CD14-positive monocyte (primary cell): ENCODE measurements around the gene MTR. TPM values are rescaled to one million over a fixed set of nuclear protein-coding genes. Genes with fewer than 3 reads are reported as not detected.

Experiments
- DNase-seq, 3 donors: peaks; one replicate each; pipeline ENCODE4 v3.0.0-alpha.2; 2011 to 2022
- H2AFZ ChIP-seq: 2 replicates; pipeline ENCODE4 v1.6.0; 2012; ENCODE audit warnings: mild to moderate bottlenecking, low read depth, low read length, inconsistent platforms; ENCODE audit not compliant: insufficient read depth, poor library complexity, severe bottlenecking
- H3K27ac ChIP-seq, 2 donors: 1 replicate in 1 of 2; 2 replicates in 1 of 2; pipeline ENCODE4 v1.5.1; 2012 to 2013; ENCODE audit warnings: low read length in 2 of 2, control low read depth in 1 of 2, inconsistent platforms in 1 of 2, low read depth in 1 of 2, mild to moderate bottlenecking in 1 of 2
- H3K27me3 ChIP-seq, 2 donors: one replicate each; pipeline versions ENCODE4 v1.6.0 to v1.6.1; 2011 to 2013; ENCODE audit warnings: low read length in 2 of 2; ENCODE audit not compliant: control insufficient read depth in 2 of 2, insufficient read depth in 2 of 2
- H3K36me3 ChIP-seq, 2 donors: replicated peaks in 1 of 2; 1 replicate in 1 of 2; 2 replicates in 1 of 2; pipeline versions ENCODE4 v1.5.1 to v1.6.1; 2012 to 2013; ENCODE audit warnings: low read length in 2 of 2, control low read depth in 1 of 2, inconsistent platforms in 1 of 2, mild to moderate bottlenecking in 1 of 2; ENCODE audit not compliant: insufficient read depth in 2 of 2, control insufficient read depth in 1 of 2
- H3K4me1 ChIP-seq, 2 donors: 1 replicate in 1 of 2; 2 replicates in 1 of 2; pipeline versions ENCODE4 v1.5.1 to v1.6.1; 2012 to 2013; ENCODE audit warnings: low read length in 2 of 2, control low read depth in 1 of 2, inconsistent platforms in 1 of 2, mild to moderate bottlenecking in 1 of 2, moderate library complexity in 1 of 2; ENCODE audit not compliant: insufficient read depth in 2 of 2, control insufficient read depth in 1 of 2
- H3K4me2 ChIP-seq: replicated peaks from 2 replicates; pipeline ENCODE3; 2012; ENCODE audit warnings: low read length, moderate library complexity, mild to moderate bottlenecking; ENCODE audit not compliant: poor library complexity, severe bottlenecking; ENCODE audit errors: extremely low read depth
- H3K4me3 ChIP-seq, 3 experiments: fragments of 200-600 bp in 1 of 3; sonication (generic) in 1 of 3; replicated peaks in 1 of 3; 1 replicate in 2 of 3; 2 replicates in 1 of 3; pipeline ENCODE4 v1.5.1; 2011 to 2013; ENCODE audit warnings: low read length in 3 of 3, mild to moderate bottlenecking in 3 of 3, control low read depth in 2 of 3, low read depth in 2 of 3, inconsistent platforms in 1 of 3, moderate library complexity in 1 of 3
- H3K79me2 ChIP-seq: 2 replicates; pipeline ENCODE4 v1.6.0; 2012; ENCODE audit warnings: mild to moderate bottlenecking, control low read depth, inconsistent platforms, low read length, moderate library complexity; ENCODE audit not compliant: insufficient read depth
- H3K9ac ChIP-seq: 2 replicates; pipeline ENCODE4 v1.6.0; 2017; ENCODE audit warnings: low read length, mild to moderate bottlenecking; ENCODE audit not compliant: insufficient read depth, poor library complexity, severe bottlenecking
- H3K9me3 ChIP-seq, 2 donors: replicated peaks in 1 of 2; 1 replicate in 1 of 2; 2 replicates in 1 of 2; pipeline versions ENCODE4 v1.5.1 to v1.6.1; 2012 to 2013; ENCODE audit warnings: low read length in 2 of 2, control low read depth in 1 of 2; ENCODE audit not compliant: control insufficient read depth in 1 of 2, insufficient read depth in 1 of 2
- H4K20me1 ChIP-seq: 2 replicates; pipeline ENCODE4 v1.6.0; 2012; ENCODE audit warnings: mild to moderate bottlenecking, low read length, control low read depth, moderate library complexity; ENCODE audit not compliant: insufficient read depth
- H3K27ac Mint-ChIP-seq, 7 donors: one replicate each; pipeline ENCODE4 v1.8.0; 2020; ENCODE audit warnings: mild to moderate bottlenecking in 7 of 7, mixed read lengths in 7 of 7, moderate library complexity in 6 of 7, inconsistent platforms in 2 of 7
- H3K27me3 Mint-ChIP-seq, 3 donors: one replicate each; pipeline ENCODE4 v1.8.0; 2021 to 2022; ENCODE audit warnings: low read depth in 3 of 3, mild to moderate bottlenecking in 3 of 3, mixed read lengths in 3 of 3, moderate library complexity in 3 of 3, inconsistent platforms in 1 of 3
- H3K36me3 Mint-ChIP-seq, 2 donors: one replicate each; pipeline ENCODE4 v1.8.0; 2020; ENCODE audit warnings: mixed read lengths in 2 of 2, inconsistent platforms in 1 of 2, mild to moderate bottlenecking in 1 of 2
- H3K4me1 Mint-ChIP-seq: one replicate; pipeline ENCODE4 v1.8.0; 2020; ENCODE audit warnings: mild to moderate bottlenecking, mixed read lengths
- H3K4me3 Mint-ChIP-seq, 2 donors: one replicate each; pipeline ENCODE4 v1.8.0; 2020; ENCODE audit warnings: mild to moderate bottlenecking in 2 of 2, mixed read lengths in 2 of 2, moderate library complexity in 1 of 2
- H3K9me3 Mint-ChIP-seq, 7 donors: one replicate each; pipeline ENCODE4 v1.8.0; 2020 to 2022; ENCODE audit warnings: mixed read lengths in 7 of 7, mild to moderate bottlenecking in 6 of 7, moderate library complexity in 6 of 7, inconsistent platforms in 2 of 7
- WGBS: methylation state at CpG from one replicate; pipeline ENCODE4 v1.1.5; 2013; ENCODE audit warnings: missing lambda C conversion rate; ENCODE audit not compliant: insufficient coverage; 5-methylcytosine and 5-hydroxymethylcytosine counted together
- intact Hi-C, 2 donors: fragments of 100-400 bp; cut with micrococcal nuclease; formaldehyde crosslinking; loops; one replicate each; pipeline versions ENCODE4 v1.15.0 to v1.15.1; 2023
- polyA plus RNA-seq, 3 donors: library from polyadenylated mRNA; depleted of rRNA in 1 of 3; unstranded in 2 of 3; stranded (reverse) in 1 of 3; fragments of 300-500 nt in 2 of 3; fragments of >200 nt in 1 of 3; fragmentation: Illumina TruSeq in 2 of 3; gene quantifications; 1 replicate in 2 of 3; 2 replicates in 1 of 3; pipeline ENCODE4 v1.2.3, GENCODE V29; 2012 to 2021
- TF ChIP-seq, protein P1 (sequence below): fragments of 200-600 bp; IDR thresholded peaks from one replicate; pipeline ENCODE4 v1.8.0; 2022; ENCODE audit warnings: antibody characterized with exemption, mild to moderate bottlenecking

MTR gene
- polyA plus RNA-seq, 3 donors: 3.4 to 5.4 (median 4.7) TPM

DNA sequence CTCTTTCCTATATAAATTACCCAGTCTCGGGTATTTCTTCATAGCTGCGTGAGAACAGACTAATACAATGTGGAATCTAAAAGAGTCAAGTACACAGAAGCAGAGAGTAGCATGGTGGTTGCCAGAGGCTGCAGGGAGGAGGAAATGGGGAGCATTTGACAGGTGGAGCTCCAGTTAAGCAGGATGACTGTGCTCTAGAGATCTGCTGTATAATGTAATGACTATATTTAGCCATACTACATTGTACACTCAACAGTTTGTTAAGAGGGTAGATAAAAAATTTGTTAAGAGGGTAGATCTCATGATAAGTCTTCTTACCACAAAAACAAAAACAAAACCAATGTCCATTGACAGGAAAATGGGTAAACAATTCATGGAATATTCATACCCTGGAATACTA, 127.1 kb downstream of the MTR start:
- H3K9me3 Mint-ChIP-seq: peaks cover 3 to 23% (median 18%) of the 10 kb centered on the region in 7 donors

DNA sequence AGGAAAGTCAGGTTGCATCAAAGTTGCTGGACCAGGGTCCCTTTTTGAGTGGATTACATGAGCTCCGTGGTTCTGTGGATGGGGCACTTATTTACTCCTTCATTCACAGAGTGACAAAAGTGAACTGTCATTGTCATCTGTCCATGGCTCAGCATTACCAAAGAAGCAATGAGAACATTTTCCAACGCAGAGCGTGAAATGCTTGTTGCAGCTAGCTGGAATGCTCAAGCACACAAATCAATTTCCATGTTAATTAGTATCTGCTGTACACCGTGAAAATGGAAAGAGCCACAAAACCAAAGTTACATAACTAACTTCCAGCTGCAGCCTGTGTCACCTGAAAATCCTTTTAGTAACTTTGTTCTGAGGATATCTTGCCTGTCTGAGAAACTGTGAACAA, 130.3 kb downstream of the MTR start:
- no peak overlapping the region for H2AFZ ChIP-seq
- Mint-ChIP-seq H3K36me3 (no peaks in the 10 kb centered on the region), H3K4me1 (no peaks in the 10 kb centered on the region), H3K27me3 (peaks cover 0 to 5% (median 2%) of the 10 kb centered on the region in 3 donors), H3K9me3 (peaks cover 4 to 15% (median 11%) of the 10 kb centered on the region in 7 donors), H3K27ac (no peak overlapping the region), H3K4me3 (no peak overlapping the region)
- TF ChIP-seq, protein P1, sequence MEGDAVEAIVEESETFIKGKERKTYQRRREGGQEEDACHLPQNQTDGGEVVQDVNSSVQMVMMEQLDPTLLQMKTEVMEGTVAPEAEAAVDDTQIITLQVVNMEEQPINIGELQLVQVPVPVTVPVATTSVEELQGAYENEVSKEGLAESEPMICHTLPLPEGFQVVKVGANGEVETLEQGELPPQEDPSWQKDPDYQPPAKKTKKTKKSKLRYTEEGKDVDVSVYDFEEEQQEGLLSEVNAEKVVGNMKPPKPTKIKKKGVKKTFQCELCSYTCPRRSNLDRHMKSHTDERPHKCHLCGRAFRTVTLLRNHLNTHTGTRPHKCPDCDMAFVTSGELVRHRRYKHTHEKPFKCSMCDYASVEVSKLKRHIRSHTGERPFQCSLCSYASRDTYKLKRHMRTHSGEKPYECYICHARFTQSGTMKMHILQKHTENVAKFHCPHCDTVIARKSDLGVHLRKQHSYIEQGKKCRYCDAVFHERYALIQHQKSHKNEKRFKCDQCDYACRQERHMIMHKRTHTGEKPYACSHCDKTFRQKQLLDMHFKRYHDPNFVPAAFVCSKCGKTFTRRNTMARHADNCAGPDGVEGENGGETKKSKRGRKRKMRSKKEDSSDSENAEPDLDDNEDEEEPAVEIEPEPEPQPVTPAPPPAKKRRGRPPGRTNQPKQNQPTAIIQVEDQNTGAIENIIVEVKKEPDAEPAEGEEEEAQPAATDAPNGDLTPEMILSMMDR: no peak
- H3K27ac ChIP-seq: no peak overlapping the region
- no peaks in the 10 kb centered on the region for H3K27me3 ChIP-seq
- no peak for DNase-seq
- no peak overlapping the region for H3K4me3 ChIP-seq
- H3K79me2 ChIP-seq: no peaks in the 10 kb centered on the region
- H3K36me3 ChIP-seq: no peaks in the 10 kb centered on the region
- H3K9me3 ChIP-seq: peaks cover 6% of the 10 kb centered on the region in 2 donors
- no peak overlapping the region for H3K9ac ChIP-seq
- no peaks in the 10 kb centered on the region for H4K20me1 ChIP-seq
- H3K4me1 ChIP-seq: no peaks in the 10 kb centered on the region
- H3K4me2 ChIP-seq: no peak overlapping the region
- WGBS: 94% methylated on average over 4 of the region's 4 CpGs
- intact Hi-C loops: no loop called here

More for the DNA sequence above, 127.1 kb downstream of the MTR start:
- H3K27ac Mint-ChIP-seq: no peak overlapping the region
- H3K27me3 Mint-ChIP-seq: peaks cover 2 to 3% (median 2%) of the 10 kb centered on the region in 3 donors
- intact Hi-C loops: no loop called here
- H3K79me2 ChIP-seq: no peaks in the 10 kb centered on the region
- no peak overlapping the region for H3K4me2 ChIP-seq
- no peaks in the 10 kb centered on the region for H3K4me1 ChIP-seq
- H3K4me3 ChIP-seq: no peak overlapping the region
- no peak overlapping the region for H2AFZ ChIP-seq
- no peak for DNase-seq
- H3K36me3 ChIP-seq: no peaks in the 10 kb centered on the region
- no peaks in the 10 kb centered on the region for H3K36me3 Mint-ChIP-seq
- H3K4me1 Mint-ChIP-seq: no peaks in the 10 kb centered on the region
- H4K20me1 ChIP-seq: no peaks in the 10 kb centered on the region
- no peak overlapping the region for H3K9ac ChIP-seq
- H3K27ac ChIP-seq: no peak overlapping the region
- no CpG with 5 or more reads among the region's 2 CpGs for WGBS
- peaks cover 7 to 11% of the 10 kb centered on the region in 2 donors for H3K9me3 ChIP-seq
- H3K4me3 Mint-ChIP-seq: no peak overlapping the region
- no peaks in the 10 kb centered on the region for H3K27me3 ChIP-seq
- TF ChIP-seq, protein P1: no peak
